Thyroid gland (tissue), 4 donors: ENCODE measurements around the gene OSMR.

Experiments
- POLR2A ChIP-seq, 2 donors: fragments of 450-650 bp; IDR thresholded peaks; one replicate each; pipeline ENCODE4 v1.6.1; 2017; ENCODE audit warnings: antibody characterized with exemption in 2 of 2, mild to moderate bottlenecking in 2 of 2, moderate library complexity in 1 of 2
- TF ChIP-seq, protein P1 (sequence below), 6 experiments: fragments of 200-600 bp in 3 of 6; fragments of 450-650 bp in 3 of 6; sonication (generic) in 3 of 6; IDR thresholded peaks; one replicate each; pipeline ENCODE4 v1.5.1; 2016 to 2019; ENCODE audit warnings: antibody characterized with exemption in 6 of 6, mild to moderate bottlenecking in 2 of 6, inconsistent platforms in 1 of 6, moderate library complexity in 1 of 6

DNA sequence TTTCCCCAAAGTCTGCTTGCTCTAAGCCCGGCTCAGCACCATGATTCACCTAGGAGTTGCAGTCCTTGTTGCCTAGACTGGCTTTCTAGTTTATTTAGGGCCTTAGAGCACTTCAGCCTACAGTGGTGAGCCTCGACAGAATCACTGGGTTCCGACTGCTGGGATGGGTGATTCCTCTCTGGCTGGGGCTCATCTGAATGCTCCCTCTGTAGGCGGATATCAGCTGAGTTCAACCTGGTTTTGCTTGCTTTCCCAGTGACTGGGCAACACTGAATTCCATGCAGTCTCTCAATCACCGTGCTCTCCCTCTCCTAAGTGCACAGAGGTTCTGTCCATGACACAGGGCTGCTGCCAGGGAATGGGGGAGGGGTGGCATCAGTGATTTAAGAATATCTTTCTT, 54.1 kb downstream of the OSMR start:
- TF ChIP-seq, protein P1, sequence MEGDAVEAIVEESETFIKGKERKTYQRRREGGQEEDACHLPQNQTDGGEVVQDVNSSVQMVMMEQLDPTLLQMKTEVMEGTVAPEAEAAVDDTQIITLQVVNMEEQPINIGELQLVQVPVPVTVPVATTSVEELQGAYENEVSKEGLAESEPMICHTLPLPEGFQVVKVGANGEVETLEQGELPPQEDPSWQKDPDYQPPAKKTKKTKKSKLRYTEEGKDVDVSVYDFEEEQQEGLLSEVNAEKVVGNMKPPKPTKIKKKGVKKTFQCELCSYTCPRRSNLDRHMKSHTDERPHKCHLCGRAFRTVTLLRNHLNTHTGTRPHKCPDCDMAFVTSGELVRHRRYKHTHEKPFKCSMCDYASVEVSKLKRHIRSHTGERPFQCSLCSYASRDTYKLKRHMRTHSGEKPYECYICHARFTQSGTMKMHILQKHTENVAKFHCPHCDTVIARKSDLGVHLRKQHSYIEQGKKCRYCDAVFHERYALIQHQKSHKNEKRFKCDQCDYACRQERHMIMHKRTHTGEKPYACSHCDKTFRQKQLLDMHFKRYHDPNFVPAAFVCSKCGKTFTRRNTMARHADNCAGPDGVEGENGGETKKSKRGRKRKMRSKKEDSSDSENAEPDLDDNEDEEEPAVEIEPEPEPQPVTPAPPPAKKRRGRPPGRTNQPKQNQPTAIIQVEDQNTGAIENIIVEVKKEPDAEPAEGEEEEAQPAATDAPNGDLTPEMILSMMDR (IDR thresholded peaks at IDR 0.05), result no peak
- no peak for TF ChIP-seq POLR2A (IDR thresholded peaks at IDR 0.05)
